Measurements from ENCODE around the gene RAPSN. TPM values are rescaled to one million over a fixed set of nuclear protein-coding genes. Genes with fewer than 3 reads are reported as not detected.

The RAPSN gene
- total and polyA plus RNA-seq, 5 donors from 2014 or later = 1.7 TPM; not detected in 4

DNA sequence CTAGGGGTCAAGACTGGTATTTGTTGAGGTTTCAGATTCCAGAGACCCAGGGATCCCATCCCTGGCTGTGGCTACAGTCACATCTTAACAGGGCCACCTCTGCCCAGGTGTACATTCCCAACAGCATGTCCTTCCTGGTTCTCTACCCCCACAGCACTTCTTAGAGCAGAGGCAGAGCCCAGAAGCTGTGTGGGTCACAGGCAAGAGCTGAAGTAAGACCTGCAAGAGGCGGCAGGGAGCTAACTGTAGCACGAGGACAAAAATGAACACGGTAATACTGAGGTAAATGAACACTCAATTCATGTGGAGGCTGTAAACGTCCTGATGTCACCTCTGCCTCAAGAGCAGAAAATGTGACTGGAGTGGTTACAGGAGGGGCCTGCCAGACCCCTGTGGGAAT is 21.7 kb upstream of the RAPSN start:
- no peak overlapping the region for H3K27ac Mint-ChIP-seq
- Histone ChIP-seq H3K4me1 (ENCODE audit: control insufficient read depth, insufficient read depth, low read length, poor library complexity, severe bottlenecking) (no peaks in the 10 kb centered on the region), H3K4me3 (ENCODE audit: low read depth, low read length) (no peak overlapping the region), H3K9me3 (ENCODE audit: control insufficient read depth in 2 of 2, low read length in 2 of 2) (no peaks in the 10 kb centered on the region), H3K27me3 (ENCODE audit: control insufficient read depth, insufficient read depth, low read length) (no peaks in the 10 kb centered on the region), H3K27ac (ENCODE audit: insufficient read depth, low read length, poor library complexity, severe bottlenecking) (no peak overlapping the region), H3K36me3 (ENCODE audit: control insufficient read depth, insufficient read depth, low read length) (peaks cover 90% of the 10 kb centered on the region)
- H3K4me1 Mint-ChIP-seq = peaks cover 0 to 17% (median 6%) of the 10 kb centered on the region in 4 donors
- H3K4me3 Mint-ChIP-seq = no peak overlapping the region
- ATAC-seq (ENCODE audit: low read depth in 2 of 2) = no peak
- H3K9me3 Mint-ChIP-seq = no peaks in the 10 kb centered on the region
- H3K36me3 Mint-ChIP-seq = peaks cover 34% of the 10 kb centered on the region
- H3K27me3 Mint-ChIP-seq = no peaks in the 10 kb centered on the region
- DNase-seq = no peak

DNA sequence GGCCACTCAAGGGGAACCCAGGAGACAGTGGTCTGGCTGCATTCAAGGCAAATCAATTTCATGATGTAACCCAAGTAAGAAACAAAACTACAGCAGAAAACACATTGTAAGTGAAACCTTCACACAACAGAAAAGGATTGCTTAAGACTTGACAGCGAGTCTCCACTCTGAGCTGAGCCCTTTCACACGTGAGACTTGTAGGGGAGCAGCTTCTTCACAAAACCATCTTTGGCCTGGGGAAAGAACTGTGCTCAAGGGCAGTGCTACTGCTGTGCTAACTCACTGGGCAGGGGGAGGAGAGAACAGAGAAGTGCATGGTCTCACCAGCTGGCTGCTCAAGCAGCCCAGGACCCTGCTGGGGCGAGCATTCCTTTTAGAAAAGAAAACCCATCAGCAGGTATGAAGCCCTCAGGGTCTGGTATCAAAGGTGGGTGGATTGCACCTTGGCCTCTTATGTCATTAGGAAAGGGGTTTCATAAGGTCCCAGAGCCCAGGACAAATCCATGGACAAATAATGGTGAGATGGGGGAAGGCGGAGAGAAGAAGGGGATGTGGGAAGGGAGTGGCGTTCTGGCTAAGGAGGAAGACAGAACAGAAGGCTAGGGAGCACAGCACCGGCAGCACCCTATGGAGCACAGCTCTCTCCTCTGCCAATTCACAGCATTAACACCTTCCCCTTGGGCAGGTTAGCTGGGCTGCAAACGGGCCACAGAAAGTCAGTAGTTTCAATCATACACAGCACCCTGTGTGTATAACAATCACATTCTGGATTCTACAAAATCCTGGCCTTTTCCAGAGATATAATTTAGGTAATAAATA is 20.6 kb upstream of the RAPSN start:
- Mint-ChIP-seq H3K36me3 (peaks cover 36% of the 10 kb centered on the region), H3K4me1 (peaks cover 0 to 20% (median 5%) of the 10 kb centered on the region in 4 donors), H3K27me3 (no peaks in the 10 kb centered on the region), H3K4me3 (no peak overlapping the region), H3K27ac (peak overlapping the region in 2 of 3 donors; percentile 31 to 76), H3K9me3 (no peaks in the 10 kb centered on the region)
- Histone ChIP-seq H3K36me3 (ENCODE audit: control insufficient read depth, insufficient read depth, low read length) (peaks cover 86% of the 10 kb centered on the region), H3K27me3 (ENCODE audit: control insufficient read depth, insufficient read depth, low read length) (no peaks in the 10 kb centered on the region), H3K4me1 (ENCODE audit: control insufficient read depth, insufficient read depth, low read length, poor library complexity, severe bottlenecking) (no peaks in the 10 kb centered on the region), H3K4me3 (ENCODE audit: low read depth, low read length) (no peak overlapping the region), H3K27ac (ENCODE audit: insufficient read depth, low read length, poor library complexity, severe bottlenecking) (no peak overlapping the region), H3K9me3 (ENCODE audit: control insufficient read depth in 2 of 2, low read length in 2 of 2) (no peaks in the 10 kb centered on the region)
- DNase-seq (no peak), ATAC-seq (ENCODE audit: low read depth in 2 of 2) (no peak)

DNA sequence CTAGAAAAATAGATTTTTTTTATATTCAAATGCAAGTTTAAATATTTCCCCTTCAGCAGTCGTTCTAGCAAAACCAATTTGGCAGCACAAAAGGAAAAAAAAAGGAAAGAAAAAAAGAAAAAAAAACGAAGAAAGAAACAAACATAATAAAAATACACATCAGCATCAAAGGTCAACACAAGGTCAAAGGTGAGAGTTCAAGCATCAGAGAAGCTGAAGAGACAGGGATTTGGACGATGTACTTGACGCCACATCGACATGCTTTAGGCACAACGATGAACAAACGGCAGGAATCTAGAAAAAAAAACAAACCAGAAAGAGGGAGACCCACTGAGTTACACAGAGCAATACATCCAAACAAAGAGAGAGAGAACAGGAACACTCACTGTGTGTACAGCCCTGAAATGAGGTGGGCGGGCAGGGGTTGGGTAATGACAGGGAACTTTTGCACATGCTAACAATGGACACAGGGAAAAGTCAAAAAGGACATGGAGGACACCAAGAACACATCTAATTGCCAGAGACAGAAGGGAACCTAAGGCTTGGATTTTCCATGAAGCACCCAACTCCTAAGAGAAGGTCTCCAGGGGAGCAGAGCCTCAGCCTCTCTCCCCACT is 19.8 kb upstream of the RAPSN start:
- no peaks in the 10 kb centered on the region for H3K27me3 Mint-ChIP-seq
- H3K27ac ChIP-seq (ENCODE audit: insufficient read depth, low read length, poor library complexity, severe bottlenecking) = peak overlapping the region; percentile 31
- H3K36me3 ChIP-seq (ENCODE audit: control insufficient read depth, insufficient read depth, low read length) = peaks cover 83% of the 10 kb centered on the region
- H3K9me3 ChIP-seq (ENCODE audit: control insufficient read depth in 2 of 2, low read length in 2 of 2) = no peaks in the 10 kb centered on the region
- H3K27me3 ChIP-seq (ENCODE audit: control insufficient read depth, insufficient read depth, low read length) = no peaks in the 10 kb centered on the region
- H3K4me1 ChIP-seq (ENCODE audit: control insufficient read depth, insufficient read depth, low read length, poor library complexity, severe bottlenecking) = no peaks in the 10 kb centered on the region
- no peaks in the 10 kb centered on the region for H3K9me3 Mint-ChIP-seq
- no peak for ATAC-seq (ENCODE audit: low read depth in 2 of 2)
- peaks cover 31% of the 10 kb centered on the region for H3K36me3 Mint-ChIP-seq
- H3K4me3 ChIP-seq (ENCODE audit: low read depth, low read length) = no peak overlapping the region
- DNase-seq = no peak
- no peak overlapping the region for H3K4me3 Mint-ChIP-seq
- H3K27ac Mint-ChIP-seq = peak overlapping the region in 1 of 3 donors; percentile 78
- H3K4me1 Mint-ChIP-seq = peaks cover 0 to 13% (median 5%) of the 10 kb centered on the region in 4 donors

DNA sequence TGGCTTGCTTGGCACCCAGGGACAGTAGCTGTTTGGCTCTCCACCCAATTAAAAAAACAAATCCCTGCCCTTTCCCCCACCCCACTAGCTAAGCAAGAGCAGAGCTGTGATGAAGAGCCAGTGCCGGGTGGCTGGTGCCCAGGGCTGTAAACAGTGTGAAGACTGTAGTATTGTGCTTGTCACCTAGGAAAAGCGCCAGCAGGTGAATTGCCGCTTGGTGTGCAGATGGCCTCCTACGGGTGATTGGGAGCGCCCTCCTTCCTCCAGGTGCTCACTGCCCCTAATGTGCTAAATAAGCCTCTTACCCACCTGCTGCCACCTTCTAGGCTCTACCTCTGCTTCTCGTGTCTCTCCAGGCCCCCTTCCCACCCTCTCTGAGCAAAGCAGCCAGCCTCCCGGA is 18.4 kb upstream of the RAPSN start:
- H3K27ac Mint-ChIP-seq = no peak overlapping the region

DNA sequence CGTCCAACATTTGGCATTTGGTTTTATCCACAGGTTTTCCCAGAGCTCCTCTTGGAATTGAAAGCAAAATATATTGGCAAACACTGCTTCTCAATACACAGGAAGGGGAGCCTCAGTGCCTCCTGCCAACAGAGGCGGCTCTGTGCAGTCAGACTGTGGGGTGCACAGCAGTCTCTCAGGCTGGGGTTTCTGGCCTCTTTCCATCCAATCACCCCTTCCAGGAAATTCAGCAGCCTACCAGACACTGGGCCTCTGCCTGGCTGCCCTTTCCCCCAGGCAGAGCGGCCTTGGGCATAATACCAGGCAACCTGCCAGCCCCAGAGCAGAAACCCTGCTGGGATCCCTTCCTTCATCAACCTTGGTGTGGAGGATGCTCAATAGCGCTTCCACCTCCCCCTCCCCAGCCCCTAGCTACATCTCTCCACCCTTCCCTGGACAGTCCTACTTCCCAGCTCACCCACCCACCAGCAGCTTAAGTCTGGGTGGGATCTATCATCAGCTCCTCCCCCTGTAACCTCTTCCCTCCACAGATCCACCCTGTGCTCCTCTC is 17.8 kb upstream of the RAPSN start:
- DNase-seq (no peak), ATAC-seq (ENCODE audit: low read depth in 2 of 2) (no peak)
- Histone ChIP-seq H3K4me1 (ENCODE audit: control insufficient read depth, insufficient read depth, low read length, poor library complexity, severe bottlenecking) (no peaks in the 10 kb centered on the region), H3K36me3 (ENCODE audit: control insufficient read depth, insufficient read depth, low read length) (peaks cover 64% of the 10 kb centered on the region), H3K9me3 (ENCODE audit: control insufficient read depth in 2 of 2, low read length in 2 of 2) (no peaks in the 10 kb centered on the region), H3K27ac (ENCODE audit: insufficient read depth, low read length, poor library complexity, severe bottlenecking) (no peak overlapping the region), H3K27me3 (ENCODE audit: control insufficient read depth, insufficient read depth, low read length) (no peaks in the 10 kb centered on the region), H3K4me3 (ENCODE audit: low read depth, low read length) (no peak overlapping the region)
- Mint-ChIP-seq H3K27me3 (no peaks in the 10 kb centered on the region), H3K4me1 (peaks cover 0 to 13% (median 5%) of the 10 kb centered on the region in 4 donors), H3K9me3 (no peaks in the 10 kb centered on the region), H3K4me3 (no peak overlapping the region), H3K36me3 (peaks cover 22% of the 10 kb centered on the region), H3K27ac (no peak overlapping the region)

More for the DNA sequence above, 18.4 kb upstream of the RAPSN start:
- ATAC-seq (ENCODE audit: low read depth in 2 of 2) = no peak
- H3K27me3 ChIP-seq (ENCODE audit: control insufficient read depth, insufficient read depth, low read length) = no peaks in the 10 kb centered on the region
- no peak overlapping the region for H3K27ac ChIP-seq (ENCODE audit: insufficient read depth, low read length, poor library complexity, severe bottlenecking)
- H3K9me3 ChIP-seq (ENCODE audit: control insufficient read depth in 2 of 2, low read length in 2 of 2) = no peaks in the 10 kb centered on the region
- no peaks in the 10 kb centered on the region for H3K4me1 ChIP-seq (ENCODE audit: control insufficient read depth, insufficient read depth, low read length, poor library complexity, severe bottlenecking)
- DNase-seq = no peak
- peaks cover 18% of the 10 kb centered on the region for H3K36me3 Mint-ChIP-seq
- H3K4me1 Mint-ChIP-seq = peaks cover 0 to 13% (median 5%) of the 10 kb centered on the region in 4 donors
- no peaks in the 10 kb centered on the region for H3K9me3 Mint-ChIP-seq
- H3K27me3 Mint-ChIP-seq = no peaks in the 10 kb centered on the region
- H3K4me3 ChIP-seq (ENCODE audit: low read depth, low read length) = no peak overlapping the region
- no peak overlapping the region for H3K4me3 Mint-ChIP-seq
- H3K36me3 ChIP-seq (ENCODE audit: control insufficient read depth, insufficient read depth, low read length) = peaks cover 69% of the 10 kb centered on the region

DNA sequence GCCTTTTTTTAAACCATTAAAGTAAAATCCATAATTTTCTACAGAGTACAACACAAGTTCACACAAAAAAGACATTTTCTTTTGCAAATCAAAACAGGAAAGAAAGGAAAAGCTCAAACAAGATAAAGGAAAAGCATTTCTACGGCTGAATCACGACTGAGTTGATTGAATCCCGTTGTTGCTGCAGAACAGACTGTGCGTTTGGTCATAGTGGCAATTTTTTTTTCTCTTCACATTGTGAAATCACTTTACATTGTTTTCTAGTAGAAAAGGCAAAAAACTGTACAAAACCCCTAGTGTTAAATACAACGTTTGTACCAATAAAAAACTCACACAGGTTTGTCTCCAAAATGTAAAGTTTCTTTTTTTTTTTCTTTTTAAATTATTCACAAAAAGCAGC is 17.3 kb upstream of the RAPSN start:
- H3K36me3 ChIP-seq (ENCODE audit: control insufficient read depth, insufficient read depth, low read length) = peaks cover 58% of the 10 kb centered on the region
- peak overlapping the region in 2 of 3 donors; percentile 6 to 55 for H3K27ac Mint-ChIP-seq
- H3K36me3 Mint-ChIP-seq = peaks cover 22% of the 10 kb centered on the region

DNA sequence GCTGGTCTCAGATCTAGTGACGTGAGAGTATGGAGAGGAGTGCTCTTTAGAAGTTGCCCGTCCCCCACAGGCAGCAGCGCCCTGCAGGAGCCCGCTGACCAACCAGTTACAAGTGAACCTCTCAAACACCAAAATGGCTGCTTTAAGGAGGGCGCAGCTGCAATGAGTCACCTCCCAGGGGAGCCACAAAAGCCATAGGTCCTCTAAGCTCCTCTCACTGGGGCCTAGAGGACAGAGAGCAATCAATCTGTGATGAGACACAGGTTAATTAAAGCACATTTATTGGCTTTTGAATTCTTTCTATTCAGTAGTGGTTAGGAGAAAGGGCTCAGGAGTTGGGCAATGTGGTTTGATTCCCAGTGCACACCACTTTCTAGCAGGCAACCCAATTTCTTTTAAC is 15.5 kb upstream of the RAPSN start:
- H3K27ac ChIP-seq (ENCODE audit: insufficient read depth, low read length, poor library complexity, severe bottlenecking) = no peak overlapping the region
- H3K36me3 Mint-ChIP-seq = peaks cover 17% of the 10 kb centered on the region
- H3K36me3 ChIP-seq (ENCODE audit: control insufficient read depth, insufficient read depth, low read length) = peaks cover 41% of the 10 kb centered on the region

More for the DNA sequence above, 17.3 kb upstream of the RAPSN start:
- ATAC-seq (ENCODE audit: low read depth in 2 of 2) (no peak), DNase-seq (no peak)
- Histone ChIP-seq H3K27me3 (ENCODE audit: control insufficient read depth, insufficient read depth, low read length) (no peaks in the 10 kb centered on the region), H3K27ac (ENCODE audit: insufficient read depth, low read length, poor library complexity, severe bottlenecking) (no peak overlapping the region), H3K4me3 (ENCODE audit: low read depth, low read length) (no peak overlapping the region), H3K4me1 (ENCODE audit: control insufficient read depth, insufficient read depth, low read length, poor library complexity, severe bottlenecking) (no peaks in the 10 kb centered on the region), H3K9me3 (ENCODE audit: control insufficient read depth in 2 of 2, low read length in 2 of 2) (no peaks in the 10 kb centered on the region)
- no peaks in the 10 kb centered on the region for H3K27me3 Mint-ChIP-seq
- peaks cover 0 to 13% (median 5%) of the 10 kb centered on the region in 4 donors for H3K4me1 Mint-ChIP-seq
- no peaks in the 10 kb centered on the region for H3K9me3 Mint-ChIP-seq
- H3K4me3 Mint-ChIP-seq = no peak overlapping the region

More for the DNA sequence above, 15.5 kb upstream of the RAPSN start:
- H3K4me1 ChIP-seq (ENCODE audit: control insufficient read depth, insufficient read depth, low read length, poor library complexity, severe bottlenecking) = no peaks in the 10 kb centered on the region
- H3K9me3 ChIP-seq (ENCODE audit: control insufficient read depth in 2 of 2, low read length in 2 of 2) = no peaks in the 10 kb centered on the region
- H3K9me3 Mint-ChIP-seq = no peaks in the 10 kb centered on the region
- no peaks in the 10 kb centered on the region for H3K27me3 ChIP-seq (ENCODE audit: control insufficient read depth, insufficient read depth, low read length)
- H3K27ac Mint-ChIP-seq = no peak overlapping the region
- H3K27me3 Mint-ChIP-seq = no peaks in the 10 kb centered on the region
- no peak overlapping the region for H3K4me3 ChIP-seq (ENCODE audit: low read depth, low read length)
- peaks cover 0 to 13% (median 8%) of the 10 kb centered on the region in 4 donors for H3K4me1 Mint-ChIP-seq
- no peak for ATAC-seq (ENCODE audit: low read depth in 2 of 2)
- no peak for DNase-seq
- no peak overlapping the region for H3K4me3 Mint-ChIP-seq
